Colonic mucosa (tissue), 4 donors: ENCODE results near the gene PDE4D. TPM values are rescaled to one million over a fixed set of nuclear protein-coding genes. Genes with fewer than 3 reads are reported as not detected.

Experiments
- DNase-seq: peaks from one replicate; pipeline ENCODE4 v3.0.0-alpha.2; 2020
- H3K27ac ChIP-seq: fragments of 200-600 bp; one replicate; pipeline ENCODE4 v1.8.0; 2021
- H3K27me3 ChIP-seq: fragments of 200-600 bp; one replicate; pipeline ENCODE4 v1.8.0; 2021
- H3K36me3 ChIP-seq: fragments of 200-600 bp; one replicate; pipeline ENCODE4 v1.8.0; 2021
- H3K4me1 ChIP-seq: fragments of 200-600 bp; one replicate; pipeline ENCODE4 v1.8.0; 2021; ENCODE audit warnings: mild to moderate bottlenecking
- H3K4me3 ChIP-seq: fragments of 200-600 bp; one replicate; pipeline ENCODE4 v1.8.0; 2021
- H3K9ac ChIP-seq, 2 donors: one replicate each; pipeline ENCODE4 v1.7.0; 2013; ENCODE audit warnings: control low read depth in 2 of 2, low read depth in 2 of 2, low read length in 2 of 2
- H3K9me3 ChIP-seq: fragments of 200-600 bp; one replicate; pipeline ENCODE4 v1.8.0; 2021
- intact Hi-C: fragments of 100-400 bp; cut with DNase I; formaldehyde crosslinking; loops from one replicate; pipeline ENCODE4 v1.14.1; 2022
- total RNA-seq, 2 donors: library from RNA; stranded (reverse); fragmentation: NEBNext Ultra II Directional in 1 of 2; extraction: Animal tissue kit (Norgen Biotek cat#: 25700) in 1 of 2; gene quantifications; one replicate each; pipeline ENCODE4 v1.2.1, GENCODE V29; 2021
- TF ChIP-seq, protein P1 (sequence below): fragments of 200-600 bp; IDR thresholded peaks from one replicate; pipeline ENCODE4 v1.8.0; 2022; ENCODE audit warnings: antibody characterized with exemption, mild to moderate bottlenecking
- donor health status: healthy.
- donor health status: DM: no; HTN: no; CAD: no.
- donor health status: DM: no; HTN: no; CAD: no.

PDE4D gene
- total RNA-seq, 2 donors from 2014 or later = 23.1 to 53.7 TPM

DNA sequence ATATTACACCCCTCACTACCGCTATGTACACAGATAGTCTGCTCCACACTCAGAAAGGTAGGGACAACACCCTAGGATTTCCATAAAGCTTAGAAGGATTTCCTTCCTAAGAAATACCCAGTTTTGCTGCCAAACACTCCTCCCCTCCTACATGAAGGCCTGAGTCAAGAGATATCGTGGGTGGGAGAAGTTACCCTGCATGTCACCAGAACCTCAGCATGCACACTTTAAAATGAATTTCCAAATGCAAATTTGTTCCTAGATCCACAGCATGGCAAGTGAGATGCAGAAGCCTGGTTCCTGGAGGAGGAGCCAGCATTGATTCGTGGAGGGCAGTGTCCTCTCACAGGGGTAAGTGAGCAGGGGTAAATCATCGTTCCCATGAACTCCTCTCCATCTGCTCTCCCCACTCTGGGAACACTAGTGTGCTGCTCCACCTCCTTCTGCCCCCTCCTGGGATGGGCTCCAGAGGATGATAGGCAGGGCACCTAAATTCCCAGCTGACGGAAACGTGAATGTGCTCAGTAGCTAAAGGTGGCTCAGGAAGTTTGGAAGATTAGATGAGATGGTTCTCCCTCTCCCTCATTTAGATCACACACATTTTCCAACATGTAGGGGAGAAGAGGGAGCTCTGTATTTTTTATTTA, 76.7 kb downstream of the PDE4D start:
- H3K27me3 ChIP-seq = no peaks in the 10 kb centered on the region
- intact Hi-C loops = loop anchor here (10.0 kb wide), 1 partner anchor 468 kb away; no protein-coding TSS in a partner anchor
- no peak for DNase-seq
- H3K4me3 ChIP-seq = no peak overlapping the region
- H3K36me3 ChIP-seq = no peaks in the 10 kb centered on the region
- H3K9ac ChIP-seq = no peak overlapping the region
- TF ChIP-seq, protein P1, sequence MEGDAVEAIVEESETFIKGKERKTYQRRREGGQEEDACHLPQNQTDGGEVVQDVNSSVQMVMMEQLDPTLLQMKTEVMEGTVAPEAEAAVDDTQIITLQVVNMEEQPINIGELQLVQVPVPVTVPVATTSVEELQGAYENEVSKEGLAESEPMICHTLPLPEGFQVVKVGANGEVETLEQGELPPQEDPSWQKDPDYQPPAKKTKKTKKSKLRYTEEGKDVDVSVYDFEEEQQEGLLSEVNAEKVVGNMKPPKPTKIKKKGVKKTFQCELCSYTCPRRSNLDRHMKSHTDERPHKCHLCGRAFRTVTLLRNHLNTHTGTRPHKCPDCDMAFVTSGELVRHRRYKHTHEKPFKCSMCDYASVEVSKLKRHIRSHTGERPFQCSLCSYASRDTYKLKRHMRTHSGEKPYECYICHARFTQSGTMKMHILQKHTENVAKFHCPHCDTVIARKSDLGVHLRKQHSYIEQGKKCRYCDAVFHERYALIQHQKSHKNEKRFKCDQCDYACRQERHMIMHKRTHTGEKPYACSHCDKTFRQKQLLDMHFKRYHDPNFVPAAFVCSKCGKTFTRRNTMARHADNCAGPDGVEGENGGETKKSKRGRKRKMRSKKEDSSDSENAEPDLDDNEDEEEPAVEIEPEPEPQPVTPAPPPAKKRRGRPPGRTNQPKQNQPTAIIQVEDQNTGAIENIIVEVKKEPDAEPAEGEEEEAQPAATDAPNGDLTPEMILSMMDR = no peak
- H3K4me1 ChIP-seq = no peaks in the 10 kb centered on the region
- no peak overlapping the region for H3K27ac ChIP-seq
- H3K9me3 ChIP-seq = no peaks in the 10 kb centered on the region

DNA sequence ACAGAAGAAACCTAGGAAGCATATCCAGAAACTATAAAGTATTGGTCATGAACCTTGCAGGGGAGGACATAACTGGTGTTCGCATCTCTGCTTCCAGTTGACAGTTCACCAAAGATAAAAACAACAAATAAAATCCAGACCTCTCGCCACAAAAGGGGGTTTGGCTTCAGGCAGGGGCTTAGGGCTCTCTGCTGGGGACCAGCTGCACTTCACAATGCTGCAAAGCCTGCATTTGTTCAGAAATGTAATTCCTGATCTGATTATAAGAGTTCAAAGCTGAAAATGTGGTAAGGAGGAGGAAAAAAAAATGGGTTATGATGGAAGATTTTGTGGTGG, 79.0 kb downstream of the PDE4D start:
- no peak overlapping the region for H3K27ac ChIP-seq
- H3K4me1 ChIP-seq = no peaks in the 10 kb centered on the region
- H3K27me3 ChIP-seq = no peaks in the 10 kb centered on the region
- intact Hi-C loops = loop anchor here (5.0 to 10.0 kb wide), 4 partner anchors 470 to 833 kb away; no protein-coding TSS in a partner anchor
- H3K9me3 ChIP-seq = no peaks in the 10 kb centered on the region
- no peaks in the 10 kb centered on the region for H3K36me3 ChIP-seq
- DNase-seq = no peak
- TF ChIP-seq, protein P1 = no peak
- H3K9ac ChIP-seq = no peak overlapping the region
- H3K4me3 ChIP-seq = no peak overlapping the region

- Histone ChIP-seq H3K4me1 (no peaks in the 10 kb centered on the region), H3K4me3 (no peak overlapping the region), H3K27me3 (no peaks in the 10 kb centered on the region), H3K36me3 (no peaks in the 10 kb centered on the region), H3K9ac (no peak overlapping the region), H3K9me3 (no peaks in the 10 kb centered on the region), H3K27ac (no peak overlapping the region)
- TF ChIP-seq, protein P1 = peak; percentile 50
- DNase-seq = peak; percentile 40
- intact Hi-C loops = loop anchor here (5.0 to 10.0 kb wide), 4 partner anchors 471 to 833 kb away; no protein-coding TSS in a partner anchor
Measured at GRCh38 chr5:59813761-59814536, 79.6 kb downstream of the PDE4D start.

DNA sequence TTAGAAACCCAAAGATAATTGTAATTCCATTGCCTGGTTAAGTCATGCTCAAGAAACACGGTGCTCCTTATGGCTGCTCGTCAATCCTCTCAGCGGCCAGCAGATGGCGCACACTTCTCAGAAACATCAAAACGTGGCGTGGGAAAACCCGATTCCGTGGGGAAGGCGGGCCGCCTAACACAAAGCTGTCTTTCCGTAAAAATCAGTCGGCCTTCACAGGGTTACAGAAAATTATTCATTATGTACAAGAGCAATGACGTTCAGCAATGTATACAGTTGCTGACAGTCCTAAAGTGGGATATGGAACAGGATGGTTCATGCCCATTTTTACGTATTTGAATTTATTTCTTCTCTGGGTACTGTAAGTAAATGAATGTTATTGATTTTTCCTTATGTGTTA, 83.5 kb downstream of the PDE4D start:
- TF ChIP-seq, protein P1 = peak; percentile 89
- H3K4me3 ChIP-seq = no peak overlapping the region
- no peaks in the 10 kb centered on the region for H3K4me1 ChIP-seq
- no peak overlapping the region for H3K27ac ChIP-seq
- no peaks in the 10 kb centered on the region for H3K36me3 ChIP-seq
- no peaks in the 10 kb centered on the region for H3K9me3 ChIP-seq
- peak; percentile 70 for DNase-seq
- H3K27me3 ChIP-seq = no peaks in the 10 kb centered on the region
- intact Hi-C loops = loop anchor here (2.0 to 10.0 kb wide), 5 partner anchors 349 to 837 kb away; no protein-coding TSS in a partner anchor
- no peak overlapping the region for H3K9ac ChIP-seq

- intact Hi-C loops = loop anchor here (5.0 kb wide), 1 partner anchor 859 kb away; no protein-coding TSS in a partner anchor
- TF ChIP-seq, protein P1 = no peak
- H3K36me3 ChIP-seq = no peaks in the 10 kb centered on the region
- no peaks in the 10 kb centered on the region for H3K9me3 ChIP-seq
- no peak overlapping the region for H3K27ac ChIP-seq
- no peaks in the 10 kb centered on the region for H3K4me1 ChIP-seq
- H3K4me3 ChIP-seq = no peak overlapping the region
- H3K27me3 ChIP-seq = no peaks in the 10 kb centered on the region
- no peak for DNase-seq
- H3K9ac ChIP-seq = no peak overlapping the region
Measured at GRCh38 chr5:59807806-59808205, 85.7 kb downstream of the PDE4D start.
